ENCODE results near the gene ALX4. TPM values are rescaled to one million over a fixed set of nuclear protein-coding genes. Genes with fewer than 3 reads are reported as not detected.

ALX4 gene
- total and polyA plus RNA-seq, 2 donors (not counting 1 experiment from before 2014, with no cell fraction given) = not detected

DNA sequence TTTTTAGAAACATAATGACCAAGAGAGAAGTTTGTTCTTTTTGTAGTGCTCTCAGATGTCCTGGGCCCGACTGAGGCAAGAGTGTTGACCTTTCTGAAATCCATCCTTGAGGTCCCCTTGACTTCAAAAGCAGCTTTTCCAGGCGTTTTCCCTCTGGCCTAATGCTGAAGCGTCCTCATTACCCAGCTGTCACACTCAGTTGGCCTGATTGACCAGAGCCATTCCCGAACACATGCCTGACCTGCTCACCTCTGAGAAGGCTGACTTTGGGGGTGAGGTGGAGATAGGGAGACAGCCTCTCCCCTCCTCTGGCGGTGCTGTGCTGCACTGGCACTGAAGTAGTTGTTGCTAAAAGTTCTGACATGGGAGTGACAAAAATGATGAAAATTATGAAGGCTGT is 66.9 kb downstream of the ALX4 start:
- H3K27me3 Mint-ChIP-seq = no peaks in the 10 kb centered on the region
- Histone ChIP-seq H3K4me2 (replicated peaks; ENCODE audit: low read depth, low read length, poor library complexity, severe bottlenecking) (no peak overlapping the region), H3K9ac (ENCODE audit: low read length) (no peak overlapping the region), H3K79me2 (ENCODE audit: control insufficient read depth, insufficient read depth, low read length) (no peaks in the 10 kb centered on the region), H3K27ac (ENCODE audit: low read length in 2 of 2) (no peak overlapping the region), H3K4me3 (ENCODE audit: control extremely low read depth in 1 of 5, extremely low read depth in 1 of 5, insufficient read depth in 1 of 5, low read depth in 2 of 5, low read length in 4 of 5) (no peak overlapping the region), H3K36me3 (replicated peaks in 1 of 2; ENCODE audit: control extremely low read depth in 1 of 2, control insufficient read depth in 1 of 2, extremely low read depth in 1 of 2, insufficient read depth in 2 of 2, low read length in 1 of 2) (peaks cover 0 to 7% of the 10 kb centered on the region in 2 experiments), H4K20me1 (ENCODE audit: control insufficient read depth, insufficient read depth, low read length, poor library complexity, severe bottlenecking) (no peaks in the 10 kb centered on the region), H3K27me3 (replicated peaks in 1 of 4; ENCODE audit: control extremely low read depth in 1 of 4, control insufficient read depth in 3 of 4, insufficient read depth in 4 of 4, low read length in 3 of 4) (no peaks in the 10 kb centered on the region), H3K4me1 (ENCODE audit: control insufficient read depth in 2 of 2, insufficient read depth in 2 of 2, low read length in 2 of 2) (no peaks in the 10 kb centered on the region), H3K9me3 (ENCODE audit: control extremely low read depth in 1 of 3, control insufficient read depth in 2 of 3, insufficient read depth in 1 of 3, low read length in 2 of 3) (no peaks in the 10 kb centered on the region), H2AFZ (ENCODE audit: insufficient read depth, low read depth, low read length, poor library complexity, severe bottlenecking) (no peak overlapping the region)
- ATAC-seq (ENCODE audit: low read depth) (no peak), DNase-seq (no peak)
- H3K9me3 Mint-ChIP-seq (ENCODE audit: insufficient read depth) = no peaks in the 10 kb centered on the region
- no peak overlapping the region for H3K27ac Mint-ChIP-seq
- ChIA-PET POLR2A (no interaction called here), CTCF (no interaction called here)
- no peak overlapping the region for H3K4me3 Mint-ChIP-seq
- WGBS (ENCODE audit: insufficient coverage) = 87% methylated on average over 3 of the region's 5 CpGs
- intact Hi-C loops (cut with micrococcal nuclease) = no loop called here
- TF ChIP-seq EZH2 (IDR thresholded peaks at IDR 0.05; ENCODE audit: borderline replicate concordance, insufficient read depth, low read depth, low read length, poor library complexity, severe bottlenecking) = no peak
- TF ChIP-seq, protein P1, sequence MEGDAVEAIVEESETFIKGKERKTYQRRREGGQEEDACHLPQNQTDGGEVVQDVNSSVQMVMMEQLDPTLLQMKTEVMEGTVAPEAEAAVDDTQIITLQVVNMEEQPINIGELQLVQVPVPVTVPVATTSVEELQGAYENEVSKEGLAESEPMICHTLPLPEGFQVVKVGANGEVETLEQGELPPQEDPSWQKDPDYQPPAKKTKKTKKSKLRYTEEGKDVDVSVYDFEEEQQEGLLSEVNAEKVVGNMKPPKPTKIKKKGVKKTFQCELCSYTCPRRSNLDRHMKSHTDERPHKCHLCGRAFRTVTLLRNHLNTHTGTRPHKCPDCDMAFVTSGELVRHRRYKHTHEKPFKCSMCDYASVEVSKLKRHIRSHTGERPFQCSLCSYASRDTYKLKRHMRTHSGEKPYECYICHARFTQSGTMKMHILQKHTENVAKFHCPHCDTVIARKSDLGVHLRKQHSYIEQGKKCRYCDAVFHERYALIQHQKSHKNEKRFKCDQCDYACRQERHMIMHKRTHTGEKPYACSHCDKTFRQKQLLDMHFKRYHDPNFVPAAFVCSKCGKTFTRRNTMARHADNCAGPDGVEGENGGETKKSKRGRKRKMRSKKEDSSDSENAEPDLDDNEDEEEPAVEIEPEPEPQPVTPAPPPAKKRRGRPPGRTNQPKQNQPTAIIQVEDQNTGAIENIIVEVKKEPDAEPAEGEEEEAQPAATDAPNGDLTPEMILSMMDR (IDR thresholded peaks at IDR 0.05) = no peak
- H3K4me1 Mint-ChIP-seq = no peaks in the 10 kb centered on the region

DNA sequence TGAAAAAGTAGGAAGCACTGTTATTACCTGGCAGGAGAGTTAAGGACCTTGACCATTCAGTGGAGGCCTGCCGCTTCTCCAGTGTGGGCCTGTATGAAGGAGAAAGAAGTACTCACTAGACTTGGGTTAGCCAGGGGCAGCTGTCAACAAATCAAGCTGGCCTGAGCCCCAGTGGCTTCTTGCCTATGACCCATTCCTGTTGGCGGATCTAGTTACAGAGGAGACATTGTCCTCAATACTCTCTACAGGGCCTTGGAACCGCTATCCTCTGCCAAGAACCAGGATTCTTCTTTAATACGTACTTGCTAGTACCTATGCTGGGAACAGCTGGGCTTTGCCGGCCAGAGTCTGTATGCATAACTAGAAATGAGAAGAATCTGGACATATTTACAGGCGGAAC is 68.1 kb downstream of the ALX4 start:
- no peaks in the 10 kb centered on the region for H3K27me3 ChIP-seq (replicated peaks in 1 of 4; ENCODE audit: control extremely low read depth in 1 of 4, control insufficient read depth in 3 of 4, insufficient read depth in 4 of 4, low read length in 3 of 4)
- H3K27ac ChIP-seq (ENCODE audit: low read length in 2 of 2) = no peak overlapping the region
- DNase-seq = no peak
- intact Hi-C loops (cut with micrococcal nuclease) = no loop called here
- H4K20me1 ChIP-seq (ENCODE audit: control insufficient read depth, insufficient read depth, low read length, poor library complexity, severe bottlenecking) = no peaks in the 10 kb centered on the region
- Mint-ChIP-seq H3K27ac (no peak overlapping the region), H3K27me3 (no peaks in the 10 kb centered on the region), H3K9me3 (ENCODE audit: insufficient read depth) (no peaks in the 10 kb centered on the region), H3K4me3 (no peak overlapping the region), H3K4me1 (no peaks in the 10 kb centered on the region)
- no peak overlapping the region for H3K4me2 ChIP-seq (replicated peaks; ENCODE audit: low read depth, low read length, poor library complexity, severe bottlenecking)
- no peak overlapping the region for H2AFZ ChIP-seq (ENCODE audit: insufficient read depth, low read depth, low read length, poor library complexity, severe bottlenecking)
- H3K9me3 ChIP-seq (ENCODE audit: control extremely low read depth in 1 of 3, control insufficient read depth in 2 of 3, insufficient read depth in 1 of 3, low read length in 2 of 3) = no peaks in the 10 kb centered on the region
- H3K79me2 ChIP-seq (ENCODE audit: control insufficient read depth, insufficient read depth, low read length) = no peaks in the 10 kb centered on the region
- ChIA-PET POLR2A (no interaction called here), CTCF (no interaction called here)
- H3K9ac ChIP-seq (ENCODE audit: low read length) = no peak overlapping the region
- WGBS (ENCODE audit: insufficient coverage) = 98% methylated on average over 5 of the region's 6 CpGs
- no peak for ATAC-seq (ENCODE audit: low read depth)
- H3K4me1 ChIP-seq (ENCODE audit: control insufficient read depth in 2 of 2, insufficient read depth in 2 of 2, low read length in 2 of 2) = no peaks in the 10 kb centered on the region
- peaks cover 0 to 11% of the 10 kb centered on the region in 2 experiments for H3K36me3 ChIP-seq (replicated peaks in 1 of 2; ENCODE audit: control extremely low read depth in 1 of 2, control insufficient read depth in 1 of 2, extremely low read depth in 1 of 2, insufficient read depth in 2 of 2, low read length in 1 of 2)
- TF ChIP-seq EZH2 (IDR thresholded peaks at IDR 0.05; ENCODE audit: borderline replicate concordance, insufficient read depth, low read depth, low read length, poor library complexity, severe bottlenecking) = no peak
- TF ChIP-seq, protein P1 (IDR thresholded peaks at IDR 0.05) = no peak
- no peak overlapping the region for H3K4me3 ChIP-seq (ENCODE audit: control extremely low read depth in 1 of 5, extremely low read depth in 1 of 5, insufficient read depth in 1 of 5, low read depth in 2 of 5, low read length in 4 of 5)
